GM21526 (cell line): ENCODE results near the gene INTS3.

Experiments used
- ATAC-seq: cut with Tn5 transposase; IDR thresholded peaks from one replicate; pipeline ENCODE4 v1.9.1; 2021; ENCODE audit warnings: moderate library complexity; ENCODE audit not compliant: unreplicated experiment, low FRiP score

The INTS3 gene

DNA sequence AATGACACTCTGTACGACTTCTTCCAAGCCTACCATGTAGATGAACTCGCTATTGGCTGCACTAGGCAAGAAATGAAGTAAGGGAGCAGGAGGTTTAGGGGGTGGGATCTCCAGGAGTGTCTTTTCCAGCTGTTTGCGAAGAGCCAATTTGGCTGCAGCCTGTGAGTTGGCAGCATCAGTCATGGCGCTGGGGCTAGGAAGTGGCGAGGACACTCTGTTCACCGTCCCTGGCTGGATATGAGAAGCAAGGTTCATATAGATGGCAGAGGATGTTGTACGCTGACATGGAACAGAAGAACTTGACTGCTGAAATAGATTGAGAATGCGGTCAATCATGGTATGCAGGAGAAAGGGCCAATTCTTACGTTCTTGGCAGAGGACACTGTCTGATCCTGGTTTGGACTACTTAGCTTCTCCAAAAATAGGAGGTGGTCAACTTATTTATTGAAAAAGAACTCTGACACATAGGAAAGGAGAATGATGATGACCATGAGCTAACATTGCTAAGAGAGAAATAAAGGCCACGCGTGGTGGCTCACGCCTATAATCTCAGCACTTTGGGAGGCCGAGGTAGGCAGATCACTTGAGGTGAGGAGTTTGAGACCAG lies 88.5 kb downstream of the INTS3 start:
- no peak for ATAC-seq

GRCh38 chr1:153818876-153819275 lies 91.0 kb downstream of the INTS3 start:
- ATAC-seq, result no peak
